HCT116 (cell line): ENCODE data around the gene ETS2. TPM values are rescaled to one million over a fixed set of nuclear protein-coding genes. Genes with fewer than 3 reads are reported as not detected.

Experiments used
- ATAC-seq: fragments of 200-7000 bp; cut with Tn5 transposase; 2 replicates; pipeline ENCODE4 v1.9.1; 2020; ENCODE audit warnings: mild to moderate bottlenecking, moderate library complexity
- BruUV-seq: library from RNA; stranded (reverse); fragments of 400-500 nt; replicated peaks from 2 replicates; lab custom pipeline; 2021; lab: Mats Ljungman, UMichigan
- CTCF ChIA-PET: fragments of 300-600 bp; sonication (Branson Sonifier 250); formaldehyde crosslinking; loops from one replicate; lab custom pipeline; 2021; ENCODE audit warnings: antibody characterized with exemption; lab: Charles Lee
- POLR2A ChIA-PET: fragments of 300-600, 350-600 bp; sonication (Branson Sonifier 250); formaldehyde crosslinking; loops from one replicate; lab custom pipeline; 2021; ENCODE audit warnings: antibody characterized with exemption; lab: Charles Lee
- RAD21 ChIA-PET, 2 experiments: fragments of 300-600 bp; sonication (Branson Sonifier 250); formaldehyde crosslinking; loops; one replicate each; lab custom pipeline; 2023; ENCODE audit warnings: low total read pairs in 2 of 2; ENCODE audit not compliant: uncharacterized antibody in 2 of 2, unreplicated experiment in 2 of 2, low non-redundant PET in 1 of 2; lab: Charles Lee
- DNase-seq: peaks from one replicate; pipeline ENCODE4 v3.0.0-alpha.2; 2010; ENCODE audit warnings: low read depth, low spot score
- H2AFZ ChIP-seq: fragments of 200-600 bp; shearing (Covaris generic), sonication (generic); 2 replicates; pipeline ENCODE4 v1.6.1; 2017; ENCODE audit warnings: low read depth, mixed run types, mixed read lengths, antibody characterized with exemption, low read length; ENCODE audit not compliant: poor library complexity, severe bottlenecking
- H3K27ac ChIP-seq: 2 replicates; pipeline ENCODE4 v1.5.1; 2012; ENCODE audit warnings: low read depth, low read length
- H3K27me3 ChIP-seq: fragments of 200-600 bp; sonication (generic); 2 replicates; pipeline ENCODE4 v1.6.1; 2016; ENCODE audit warnings: mixed run types, low read length, mixed read lengths; ENCODE audit not compliant: insufficient read depth
- H3K36me3 ChIP-seq, 2 experiments: fragments of 200-500 bp in 1 of 2; fragments of 200-600 bp in 1 of 2; sonication (Bioruptor generic) in 1 of 2; sonication (generic) in 1 of 2; 2 replicates each; pipeline versions ENCODE4 v1.5.1 to v1.6.1; 2014 to 2016; ENCODE audit warnings: low read length in 2 of 2, inconsistent platforms in 1 of 2, mixed read lengths in 1 of 2, mixed run types in 1 of 2; ENCODE audit not compliant: insufficient read depth in 2 of 2, control insufficient read depth in 1 of 2
- H3K4me1 ChIP-seq, 2 experiments: fragments of 200-600 bp in 1 of 2; sonication (generic) in 1 of 2; 2 replicates each; pipeline versions ENCODE4 v1.5.1 to v1.6.1; 2012 to 2017; ENCODE audit warnings: low read length in 2 of 2, inconsistent platforms in 1 of 2, mild to moderate bottlenecking in 1 of 2, mixed read lengths in 1 of 2, mixed run types in 1 of 2, moderate library complexity in 1 of 2; ENCODE audit not compliant: insufficient read depth in 2 of 2, control insufficient read depth in 1 of 2
- H3K4me2 ChIP-seq: fragments of 200-600 bp; sonication (generic); 2 replicates; pipeline ENCODE4 v1.6.1; 2017; ENCODE audit warnings: mixed run types, low read length, mixed read lengths
- H3K4me3 ChIP-seq, 2 experiments: fragments of 200-600 bp in 1 of 2; sonication (generic) in 1 of 2; replicated peaks in 1 of 2; 2 replicates each; pipeline ENCODE4 v1.5.1; 2011 to 2016; ENCODE audit warnings: low read length in 2 of 2, control low read depth in 1 of 2, low read depth in 1 of 2, mild to moderate bottlenecking in 1 of 2, mixed read lengths in 1 of 2, mixed run types in 1 of 2
- H3K79me2 ChIP-seq: fragments of 200-600 bp; sonication (generic); 2 replicates; pipeline ENCODE4 v1.6.1; 2017; ENCODE audit warnings: mild to moderate bottlenecking, mixed run types, low read length, moderate library complexity, mixed read lengths; ENCODE audit not compliant: insufficient read depth
- H3K9ac ChIP-seq: fragments of 200-600 bp; sonication (generic); 2 replicates; pipeline ENCODE4 v1.6.1; 2016; ENCODE audit warnings: low read length, mixed read lengths
- H3K9me2 ChIP-seq: fragments of 200-600 bp; sonication (generic), shearing (Covaris generic); 2 replicates; pipeline ENCODE4 v1.6.1; 2017; ENCODE audit warnings: mixed run types, mild to moderate bottlenecking, moderate library complexity; ENCODE audit not compliant: insufficient read depth
- H3K9me3 ChIP-seq, 2 experiments: fragments of 200-500 bp in 1 of 2; fragments of 200-600 bp in 1 of 2; sonication (Bioruptor generic) in 1 of 2; sonication (generic) in 1 of 2; 2 replicates each; pipeline ENCODE4 v1.6.1; 2014 to 2017; ENCODE audit warnings: low read length in 2 of 2, mixed read lengths in 2 of 2, inconsistent platforms in 1 of 2, low read depth in 1 of 2, mild to moderate bottlenecking in 1 of 2, mixed run types in 1 of 2, moderate library complexity in 1 of 2; ENCODE audit not compliant: control insufficient read depth in 1 of 2, insufficient read depth in 1 of 2
- H4K20me1 ChIP-seq: fragments of 200-600 bp; sonication (generic), shearing (Covaris generic); 2 replicates; pipeline ENCODE4 v1.6.1; 2017; ENCODE audit warnings: mixed run types, mild to moderate bottlenecking, moderate library complexity; ENCODE audit not compliant: insufficient read depth
- CBX3 ChIP-seq: IDR thresholded peaks from 2 replicates; pipeline ENCODE4 v1.6.1; 2012; ENCODE audit warnings: low read depth
- EGR1 ChIP-seq: IDR thresholded peaks from 2 replicates; pipeline ENCODE4 v1.6.1; 2012; ENCODE audit warnings: low read depth
- EZH2 ChIP-seq: fragments of 200-600 bp; sonication (generic); IDR thresholded peaks from 2 replicates; pipeline ENCODE4 v1.6.1; 2017; ENCODE audit warnings: antibody characterized with exemption, mixed run types
- FOSL1 ChIP-seq: IDR thresholded peaks from 2 replicates; pipeline ENCODE4 v1.6.1; 2012; ENCODE audit warnings: low read depth
- JUND ChIP-seq: IDR thresholded peaks from 2 replicates; pipeline ENCODE4 v1.6.1; 2012
- SIN3A ChIP-seq: IDR thresholded peaks from 2 replicates; pipeline ENCODE4 v1.6.1; 2012; ENCODE audit warnings: low read depth
- SRF ChIP-seq: IDR thresholded peaks from 2 replicates; pipeline ENCODE4 v1.6.1; 2012; ENCODE audit warnings: low read depth
- YY1 ChIP-seq: IDR thresholded peaks from 2 replicates; pipeline ENCODE4 v1.6.1; 2011; ENCODE audit warnings: low read length, low read depth, moderate library complexity, mild to moderate bottlenecking; ENCODE audit not compliant: insufficient replicate concordance; ENCODE audit errors: extremely low read depth
- ZFX ChIP-seq: fragments of 450-650 bp; IDR thresholded peaks from 2 replicates; pipeline ENCODE4 v1.6.1; 2017
- intact Hi-C: fragments of 100-400 bp; cut with micrococcal nuclease; formaldehyde crosslinking; loops from 2 replicates; pipeline ENCODE4 v1.10.0; 2022
- total RNA-seq: library from RNA; stranded (reverse); gene quantifications from one replicate; pipeline ENCODE4 v1.2.1, GENCODE V29; 2021; ENCODE audit not compliant: unreplicated experiment
- TF ChIP-seq, protein P1 (sequence below): IDR thresholded peaks from 2 replicates; pipeline ENCODE4 v1.6.1; 2011; ENCODE audit warnings: mild to moderate bottlenecking, low read length, moderate library complexity; ENCODE audit not compliant: insufficient replicate concordance; ENCODE audit errors: extremely low read depth
- TF ChIP-seq, protein P2 (sequence below): IDR thresholded peaks from 2 replicates; pipeline ENCODE4 v1.6.1; 2012; ENCODE audit warnings: low read depth
- TF ChIP-seq, protein P3 (sequence below), 3 experiments: fragments of 200-600 bp in 1 of 3; sonication (generic) in 1 of 3; IDR thresholded peaks in 2 of 3; conservative IDR thresholded peaks in 1 of 3; 2 replicates each; pipeline ENCODE4 v1.5.1; 2012 to 2017; ENCODE audit warnings: low read depth in 2 of 3, low read length in 2 of 3, antibody characterized with exemption in 1 of 3, borderline replicate concordance in 1 of 3, control low read depth in 1 of 3, mild to moderate bottlenecking in 1 of 3, mixed read lengths in 1 of 3, mixed run types in 1 of 3, moderate library complexity in 1 of 3; ENCODE audit not compliant: insufficient read depth in 1 of 3

ETS2 gene
- total RNA-seq, 1 experiment from 2014 or later = 32.9 TPM

DNA sequence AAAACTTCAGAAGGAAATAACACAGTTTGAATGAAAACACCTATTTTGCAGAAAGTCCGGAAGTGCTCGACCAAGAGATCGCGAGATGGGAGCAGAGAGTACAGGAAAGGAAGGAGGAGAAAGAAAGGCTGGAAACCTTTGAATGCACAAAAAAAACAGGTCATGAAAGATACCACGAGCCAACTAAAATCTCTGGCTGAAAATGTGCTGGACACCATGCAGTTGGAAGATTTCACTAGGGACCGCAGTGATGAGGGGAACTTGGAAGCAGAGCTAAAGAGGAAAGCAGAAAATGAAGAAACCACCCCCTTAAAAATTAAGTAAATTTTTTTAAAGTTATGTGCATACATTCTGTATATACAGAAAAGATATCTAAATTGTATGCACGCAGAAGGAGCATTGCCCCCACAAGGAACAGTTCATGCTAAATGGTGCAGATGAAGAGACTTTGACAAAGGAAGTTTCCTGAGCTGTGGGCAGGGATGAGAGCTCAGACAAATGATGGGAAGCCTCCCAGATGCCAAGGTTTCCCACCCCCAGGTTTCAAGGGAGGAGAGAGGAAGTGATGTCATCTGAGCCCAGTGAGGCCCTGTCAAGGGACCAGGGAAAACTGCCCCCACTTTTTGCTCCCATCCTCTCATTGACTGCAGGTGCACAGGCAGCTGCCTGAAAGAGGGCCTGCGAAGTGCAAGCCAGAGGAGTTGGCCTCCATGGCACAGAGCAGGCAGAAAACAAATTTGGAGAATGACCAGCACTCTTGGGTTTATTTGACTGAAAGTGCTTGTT, 52.5 kb downstream of the ETS2 start:
- no peak for TF ChIP-seq EZH2
- no peak for TF ChIP-seq CBX3
- no peak for TF ChIP-seq SIN3A
- TF ChIP-seq, protein P1, sequence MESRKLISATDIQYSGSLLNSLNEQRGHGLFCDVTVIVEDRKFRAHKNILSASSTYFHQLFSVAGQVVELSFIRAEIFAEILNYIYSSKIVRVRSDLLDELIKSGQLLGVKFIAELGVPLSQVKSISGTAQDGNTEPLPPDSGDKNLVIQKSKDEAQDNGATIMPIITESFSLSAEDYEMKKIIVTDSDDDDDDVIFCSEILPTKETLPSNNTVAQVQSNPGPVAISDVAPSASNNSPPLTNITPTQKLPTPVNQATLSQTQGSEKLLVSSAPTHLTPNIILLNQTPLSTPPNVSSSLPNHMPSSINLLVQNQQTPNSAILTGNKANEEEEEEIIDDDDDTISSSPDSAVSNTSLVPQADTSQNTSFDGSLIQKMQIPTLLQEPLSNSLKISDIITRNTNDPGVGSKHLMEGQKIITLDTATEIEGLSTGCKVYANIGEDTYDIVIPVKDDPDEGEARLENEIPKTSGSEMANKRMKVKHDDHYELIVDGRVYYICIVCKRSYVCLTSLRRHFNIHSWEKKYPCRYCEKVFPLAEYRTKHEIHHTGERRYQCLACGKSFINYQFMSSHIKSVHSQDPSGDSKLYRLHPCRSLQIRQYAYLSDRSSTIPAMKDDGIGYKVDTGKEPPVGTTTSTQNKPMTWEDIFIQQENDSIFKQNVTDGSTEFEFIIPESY = no peak
- no peak for TF ChIP-seq YY1
- no peak overlapping the region for H3K4me2 ChIP-seq
- H3K36me3 ChIP-seq = no peaks in the 10 kb centered on the region
- H3K4me3 ChIP-seq = no peak overlapping the region
- DNase-seq (no peak), ATAC-seq (no peak)
- H3K79me2 ChIP-seq = no peaks in the 10 kb centered on the region
- H3K27ac ChIP-seq = no peak overlapping the region
- ChIA-PET RAD21 (no interaction called here), CTCF (no interaction called here), POLR2A (no interaction called here)
- no peaks in the 10 kb centered on the region for H4K20me1 ChIP-seq
- no peak overlapping the region for H2AFZ ChIP-seq
- H3K9ac ChIP-seq = no peak overlapping the region
- no peaks in the 10 kb centered on the region for H3K9me2 ChIP-seq
- no peaks in the 10 kb centered on the region for H3K27me3 ChIP-seq
- BruUV-seq = no TSS peak
- no peaks in the 10 kb centered on the region for H3K9me3 ChIP-seq
- H3K4me1 ChIP-seq = peaks cover 5 to 10% of the 10 kb centered on the region in 2 experiments; a peak in 3 of 4 replicates
- intact Hi-C loops = no loop called here

DNA sequence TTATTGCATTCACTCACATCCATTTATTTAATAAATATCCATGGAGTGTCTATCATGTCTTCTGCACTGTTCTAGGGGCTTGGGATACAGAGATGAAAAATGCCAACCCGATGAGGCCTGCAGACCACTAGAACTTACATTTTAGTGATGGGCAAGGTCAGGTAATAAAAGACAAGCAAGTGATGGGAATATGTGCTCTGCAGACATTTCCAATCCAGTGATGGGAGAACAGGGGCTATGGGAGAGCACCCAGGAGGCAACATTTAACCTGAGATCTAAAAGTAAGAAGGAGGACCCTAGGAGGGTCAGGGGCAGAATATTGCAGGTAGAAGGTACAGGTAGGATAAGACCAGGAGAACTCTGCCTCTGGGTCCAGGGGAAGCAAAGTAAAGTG, 53.1 kb downstream of the ETS2 start:
- no peak for DNase-seq
- ATAC-seq = no peak
- H3K27ac ChIP-seq = no peak overlapping the region
- H3K27me3 ChIP-seq = no peaks in the 10 kb centered on the region
- BruUV-seq = no TSS peak
- H3K4me1 ChIP-seq = peaks cover 1 to 5% of the 10 kb centered on the region in 2 experiments; a peak in 3 of 4 replicates
- no peaks in the 10 kb centered on the region for H3K9me3 ChIP-seq
- no peak overlapping the region for H3K9ac ChIP-seq
- H4K20me1 ChIP-seq = no peaks in the 10 kb centered on the region
- CTCF ChIA-PET = no interaction called here
- RAD21 ChIA-PET = no interaction called here
- H3K9me2 ChIP-seq = no peaks in the 10 kb centered on the region
- POLR2A ChIA-PET = no interaction called here
- no peaks in the 10 kb centered on the region for H3K36me3 ChIP-seq
- no peaks in the 10 kb centered on the region for H3K79me2 ChIP-seq
- H2AFZ ChIP-seq = no peak overlapping the region
- H3K4me3 ChIP-seq = no peak overlapping the region
- no peak overlapping the region for H3K4me2 ChIP-seq
- intact Hi-C loops = no loop called here
- no peak for TF ChIP-seq EGR1
- TF ChIP-seq, protein P2, sequence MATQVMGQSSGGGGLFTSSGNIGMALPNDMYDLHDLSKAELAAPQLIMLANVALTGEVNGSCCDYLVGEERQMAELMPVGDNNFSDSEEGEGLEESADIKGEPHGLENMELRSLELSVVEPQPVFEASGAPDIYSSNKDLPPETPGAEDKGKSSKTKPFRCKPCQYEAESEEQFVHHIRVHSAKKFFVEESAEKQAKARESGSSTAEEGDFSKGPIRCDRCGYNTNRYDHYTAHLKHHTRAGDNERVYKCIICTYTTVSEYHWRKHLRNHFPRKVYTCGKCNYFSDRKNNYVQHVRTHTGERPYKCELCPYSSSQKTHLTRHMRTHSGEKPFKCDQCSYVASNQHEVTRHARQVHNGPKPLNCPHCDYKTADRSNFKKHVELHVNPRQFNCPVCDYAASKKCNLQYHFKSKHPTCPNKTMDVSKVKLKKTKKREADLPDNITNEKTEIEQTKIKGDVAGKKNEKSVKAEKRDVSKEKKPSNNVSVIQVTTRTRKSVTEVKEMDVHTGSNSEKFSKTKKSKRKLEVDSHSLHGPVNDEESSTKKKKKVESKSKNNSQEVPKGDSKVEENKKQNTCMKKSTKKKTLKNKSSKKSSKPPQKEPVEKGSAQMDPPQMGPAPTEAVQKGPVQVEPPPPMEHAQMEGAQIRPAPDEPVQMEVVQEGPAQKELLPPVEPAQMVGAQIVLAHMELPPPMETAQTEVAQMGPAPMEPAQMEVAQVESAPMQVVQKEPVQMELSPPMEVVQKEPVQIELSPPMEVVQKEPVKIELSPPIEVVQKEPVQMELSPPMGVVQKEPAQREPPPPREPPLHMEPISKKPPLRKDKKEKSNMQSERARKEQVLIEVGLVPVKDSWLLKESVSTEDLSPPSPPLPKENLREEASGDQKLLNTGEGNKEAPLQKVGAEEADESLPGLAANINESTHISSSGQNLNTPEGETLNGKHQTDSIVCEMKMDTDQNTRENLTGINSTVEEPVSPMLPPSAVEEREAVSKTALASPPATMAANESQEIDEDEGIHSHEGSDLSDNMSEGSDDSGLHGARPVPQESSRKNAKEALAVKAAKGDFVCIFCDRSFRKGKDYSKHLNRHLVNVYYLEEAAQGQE = no peak
- no peak for TF ChIP-seq SIN3A
- no peak for TF ChIP-seq EZH2
- TF ChIP-seq FOSL1 = no peak
- TF ChIP-seq JUND = no peak
- TF ChIP-seq SRF = no peak
- TF ChIP-seq, protein P3, sequence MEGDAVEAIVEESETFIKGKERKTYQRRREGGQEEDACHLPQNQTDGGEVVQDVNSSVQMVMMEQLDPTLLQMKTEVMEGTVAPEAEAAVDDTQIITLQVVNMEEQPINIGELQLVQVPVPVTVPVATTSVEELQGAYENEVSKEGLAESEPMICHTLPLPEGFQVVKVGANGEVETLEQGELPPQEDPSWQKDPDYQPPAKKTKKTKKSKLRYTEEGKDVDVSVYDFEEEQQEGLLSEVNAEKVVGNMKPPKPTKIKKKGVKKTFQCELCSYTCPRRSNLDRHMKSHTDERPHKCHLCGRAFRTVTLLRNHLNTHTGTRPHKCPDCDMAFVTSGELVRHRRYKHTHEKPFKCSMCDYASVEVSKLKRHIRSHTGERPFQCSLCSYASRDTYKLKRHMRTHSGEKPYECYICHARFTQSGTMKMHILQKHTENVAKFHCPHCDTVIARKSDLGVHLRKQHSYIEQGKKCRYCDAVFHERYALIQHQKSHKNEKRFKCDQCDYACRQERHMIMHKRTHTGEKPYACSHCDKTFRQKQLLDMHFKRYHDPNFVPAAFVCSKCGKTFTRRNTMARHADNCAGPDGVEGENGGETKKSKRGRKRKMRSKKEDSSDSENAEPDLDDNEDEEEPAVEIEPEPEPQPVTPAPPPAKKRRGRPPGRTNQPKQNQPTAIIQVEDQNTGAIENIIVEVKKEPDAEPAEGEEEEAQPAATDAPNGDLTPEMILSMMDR (IDR thresholded peaks at IDR 0.05 in 2 of 3, conservative IDR thresholded peaks at IDR 0.05 in 1 of 3; ENCODE audit: borderline replicate concordance in 1 of 3, insufficient read depth in 1 of 3, low read depth in 2 of 3, low read length in 2 of 3) = no peak
- TF ChIP-seq ZFX = no peak
